ENCODE measurements around the gene HOXD13.

HOXD13 gene

GRCh38 chr2:176085861-176086771 lies 6.4 kb upstream of the HOXD13 start:
- Histone ChIP-seq H3K27ac (ENCODE audit: low read length) (no peak overlapping the region), H3K4me1 (ENCODE audit: low read length) (no peaks in the 10 kb centered on the region), H3K9ac (ENCODE audit: low read length) (no peak overlapping the region), H3K9me3 (replicated peaks; ENCODE audit: insufficient read depth, low read length) (no peaks in the 10 kb centered on the region), H3K79me2 (ENCODE audit: low read length) (no peaks in the 10 kb centered on the region), H3K36me3 (replicated peaks; ENCODE audit: insufficient read depth, low read length) (no peaks in the 10 kb centered on the region), H3K27me3 (replicated peaks; ENCODE audit: insufficient read depth, low read length) (0 out of 2 replicates have a peak, but pooled peaks cover 9% of the 10 kb centered on the region), H3K9me2 (replicated peaks; ENCODE audit: insufficient read depth, low read length) (no peaks in the 10 kb centered on the region), H2AFZ (ENCODE audit: low read length) (0 out of 2 replicates have a peak overlapping the region, but pooled peaks have one; percentile 6), H4K20me1 (ENCODE audit: insufficient read depth, low read length) (no peaks in the 10 kb centered on the region), H3K4me2 (ENCODE audit: low read depth, low read length) (peak overlapping the region; percentile 32; the same call in 1 of the 2 replicates), H3K4me3 (ENCODE audit: low read length) (no peak overlapping the region), H3F3A (ENCODE audit: insufficient read depth, low read length) (no peaks in the 10 kb centered on the region)
- TF ChIP-seq, protein P1, sequence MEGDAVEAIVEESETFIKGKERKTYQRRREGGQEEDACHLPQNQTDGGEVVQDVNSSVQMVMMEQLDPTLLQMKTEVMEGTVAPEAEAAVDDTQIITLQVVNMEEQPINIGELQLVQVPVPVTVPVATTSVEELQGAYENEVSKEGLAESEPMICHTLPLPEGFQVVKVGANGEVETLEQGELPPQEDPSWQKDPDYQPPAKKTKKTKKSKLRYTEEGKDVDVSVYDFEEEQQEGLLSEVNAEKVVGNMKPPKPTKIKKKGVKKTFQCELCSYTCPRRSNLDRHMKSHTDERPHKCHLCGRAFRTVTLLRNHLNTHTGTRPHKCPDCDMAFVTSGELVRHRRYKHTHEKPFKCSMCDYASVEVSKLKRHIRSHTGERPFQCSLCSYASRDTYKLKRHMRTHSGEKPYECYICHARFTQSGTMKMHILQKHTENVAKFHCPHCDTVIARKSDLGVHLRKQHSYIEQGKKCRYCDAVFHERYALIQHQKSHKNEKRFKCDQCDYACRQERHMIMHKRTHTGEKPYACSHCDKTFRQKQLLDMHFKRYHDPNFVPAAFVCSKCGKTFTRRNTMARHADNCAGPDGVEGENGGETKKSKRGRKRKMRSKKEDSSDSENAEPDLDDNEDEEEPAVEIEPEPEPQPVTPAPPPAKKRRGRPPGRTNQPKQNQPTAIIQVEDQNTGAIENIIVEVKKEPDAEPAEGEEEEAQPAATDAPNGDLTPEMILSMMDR (IDR thresholded peaks at IDR 0.05; ENCODE audit: low read length): peak; percentile 44
- no peak for TF ChIP-seq EZH2phosphoT487 (IDR thresholded peaks at IDR 0.05; ENCODE audit: low read length)
- DNase-seq: no peak

DNA sequence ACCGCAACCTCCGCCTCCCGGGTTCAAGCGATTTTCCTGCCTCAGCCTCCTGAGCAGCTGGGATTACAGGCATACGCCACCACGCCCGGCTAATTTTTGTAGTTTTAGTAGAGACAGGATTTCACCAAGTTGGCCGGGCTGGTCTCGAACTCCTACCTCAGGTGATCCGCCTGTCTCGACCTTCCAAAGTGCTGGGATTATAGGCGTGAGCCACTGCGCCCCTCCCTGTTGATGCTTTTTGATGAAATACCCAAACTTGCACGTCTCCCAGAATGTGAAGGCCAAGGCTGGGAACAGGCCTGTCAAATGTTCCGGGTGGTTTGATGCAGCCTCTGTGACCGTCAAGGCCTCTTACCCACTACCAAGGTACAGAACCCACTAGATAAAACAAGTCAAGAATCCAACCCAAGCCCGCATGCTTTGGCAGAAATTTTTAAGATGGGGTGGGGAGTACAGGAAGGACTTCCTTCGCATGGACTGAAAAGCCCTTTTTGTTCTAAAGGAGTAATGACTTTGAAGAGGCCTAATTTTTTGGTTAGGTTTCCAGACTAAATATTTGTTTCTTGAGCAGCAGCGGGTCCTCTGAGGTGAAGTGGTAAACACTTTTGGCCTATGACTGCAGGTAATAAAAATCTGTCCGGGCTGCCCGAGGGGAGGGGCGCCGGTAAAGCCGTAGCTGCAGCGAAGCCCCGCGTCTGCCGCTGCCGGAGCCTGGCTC lies 5.0 kb upstream of the HOXD13 start:
- DNase-seq: no peak
- Histone ChIP-seq H3K27ac (ENCODE audit: low read length) (no peak overlapping the region), H3K27me3 (replicated peaks; ENCODE audit: insufficient read depth, low read length) (0 out of 2 replicates have a peak, but pooled peaks cover 9% of the 10 kb centered on the region), H3K9ac (ENCODE audit: low read length) (no peak overlapping the region), H3F3A (ENCODE audit: insufficient read depth, low read length) (no peaks in the 10 kb centered on the region), H3K36me3 (replicated peaks; ENCODE audit: insufficient read depth, low read length) (no peaks in the 10 kb centered on the region), H3K9me2 (replicated peaks; ENCODE audit: insufficient read depth, low read length) (no peaks in the 10 kb centered on the region), H3K4me2 (ENCODE audit: low read depth, low read length) (peak overlapping the region; percentile 76), H2AFZ (ENCODE audit: low read length) (peak overlapping the region; percentile 86), H3K4me1 (ENCODE audit: low read length) (no peaks in the 10 kb centered on the region), H3K79me2 (ENCODE audit: low read length) (no peaks in the 10 kb centered on the region), H4K20me1 (ENCODE audit: insufficient read depth, low read length) (no peaks in the 10 kb centered on the region), H3K9me3 (replicated peaks; ENCODE audit: insufficient read depth, low read length) (no peaks in the 10 kb centered on the region), H3K4me3 (ENCODE audit: low read length) (peak overlapping the region; percentile 58; the same call in 1 of the 2 replicates)
- TF ChIP-seq, protein P1 (IDR thresholded peaks at IDR 0.05; ENCODE audit: low read length): no peak
- TF ChIP-seq EZH2phosphoT487 (IDR thresholded peaks at IDR 0.05; ENCODE audit: low read length) (no peak), EZH2 (optimal IDR thresholded peaks at IDR 0.05; ENCODE audit: low read depth, low read length) (no peak)

- H3K9ac ChIP-seq (ENCODE audit: low read length): peak overlapping the region; percentile 2; the same call in 1 of the 2 replicates
- DNase-seq: peak; percentile 51
- H3K36me3 ChIP-seq (replicated peaks; ENCODE audit: insufficient read depth, low read length): no peaks in the 10 kb centered on the region
- peak overlapping the region; percentile 76 for H3K4me2 ChIP-seq (ENCODE audit: low read depth, low read length)
- H4K20me1 ChIP-seq (ENCODE audit: insufficient read depth, low read length): no peaks in the 10 kb centered on the region
- no peaks in the 10 kb centered on the region for H3F3A ChIP-seq (ENCODE audit: insufficient read depth, low read length)
- TF ChIP-seq EZH2 (optimal IDR thresholded peaks at IDR 0.05; ENCODE audit: low read depth, low read length) (no peak), EZH2phosphoT487 (IDR thresholded peaks at IDR 0.05; ENCODE audit: low read length) (no peak)
- TF ChIP-seq, protein P1 (IDR thresholded peaks at IDR 0.05; ENCODE audit: low read length): peak; percentile 76
- no peaks in the 10 kb centered on the region for H3K9me2 ChIP-seq (replicated peaks; ENCODE audit: insufficient read depth, low read length)
- H3K27ac ChIP-seq (ENCODE audit: low read length): no peak overlapping the region
- H3K9me3 ChIP-seq (replicated peaks; ENCODE audit: insufficient read depth, low read length): no peaks in the 10 kb centered on the region
- 0 out of 2 replicates have a peak, but pooled peaks cover 9% of the 10 kb centered on the region for H3K27me3 ChIP-seq (replicated peaks; ENCODE audit: insufficient read depth, low read length)
- H3K79me2 ChIP-seq (ENCODE audit: low read length): no peaks in the 10 kb centered on the region
- no peaks in the 10 kb centered on the region for H3K4me1 ChIP-seq (ENCODE audit: low read length)
- H3K4me3 ChIP-seq (ENCODE audit: low read length): peak overlapping the region; percentile 58
- peak overlapping the region; percentile 86 for H2AFZ ChIP-seq (ENCODE audit: low read length)
Observed at GRCh38 chr2:176088048-176088936, 4.2 kb upstream of the HOXD13 start.

Data from MM.1S (cell line).